OCI-LY7 (cell line): Measurements from ENCODE around the gene AGMO. TPM values are rescaled to one million over a fixed set of nuclear protein-coding genes. Genes with fewer than 3 reads are reported as not detected.

Experiments used
- BruUV-seq: library from RNA; stranded (reverse); fragments of 400-500 nt; replicated peaks from 2 replicates; lab custom pipeline; 2021; lab: Mats Ljungman, UMichigan
- CTCF ChIA-PET: fragments of 300-600 bp; sonication (Branson Sonifier 250); formaldehyde crosslinking; loops from one replicate; lab custom pipeline; 2022; ENCODE audit warnings: antibody characterized with exemption; ENCODE audit not compliant: unreplicated experiment; lab: Charles Lee
- POLR2A ChIA-PET: fragments of 300-600 bp; sonication (Branson Sonifier 250); formaldehyde crosslinking; loops from one replicate; lab custom pipeline; 2022; ENCODE audit warnings: antibody characterized with exemption; lab: Charles Lee
- DNase-seq: peaks from one replicate; pipeline ENCODE4 v3.0.0-alpha.2; 2015; ENCODE audit warnings: low spot score
- H2AFZ ChIP-seq: fragments of 200-600 bp; sonication (generic), shearing (Covaris generic); 2 replicates; pipeline ENCODE4 v1.6.1; 2014; ENCODE audit warnings: mild to moderate bottlenecking, antibody characterized with exemption, low read length, moderate library complexity
- H3K27ac ChIP-seq: fragments of 200-600 bp; sonication (generic); 2 replicates; pipeline ENCODE4 v1.5.1; 2014; ENCODE audit warnings: mixed run types, low read depth, mild to moderate bottlenecking, moderate library complexity, low read length, inconsistent platforms; ENCODE audit not compliant: poor library complexity, severe bottlenecking
- H3K36me3 ChIP-seq: fragments of 200-600 bp; sonication (generic); 2 replicates; pipeline ENCODE4 v1.6.1; 2014; ENCODE audit warnings: mild to moderate bottlenecking, antibody characterized with exemption, low read length, moderate library complexity, mixed read lengths; ENCODE audit not compliant: insufficient read depth
- H3K4me1 ChIP-seq: fragments of 200-600 bp; sonication (generic); 2 replicates; pipeline ENCODE4 v1.5.1; 2014; ENCODE audit warnings: mild to moderate bottlenecking, low read length; ENCODE audit not compliant: insufficient read depth, poor library complexity, severe bottlenecking
- H3K4me2 ChIP-seq: fragments of 200-600 bp; sonication (generic); 2 replicates; pipeline ENCODE4 v1.6.1; 2014; ENCODE audit warnings: mild to moderate bottlenecking, low read length
- H3K4me3 ChIP-seq: fragments of 200-600 bp; sonication (generic); 2 replicates; pipeline ENCODE4 v1.5.1; 2014; ENCODE audit warnings: mild to moderate bottlenecking, low read depth, low read length; ENCODE audit not compliant: poor library complexity, severe bottlenecking
- H3K79me2 ChIP-seq: fragments of 200-600 bp; sonication (generic); 2 replicates; pipeline ENCODE4 v1.6.1; 2016; ENCODE audit warnings: low read depth, mild to moderate bottlenecking, low read length, moderate library complexity, mixed read lengths; ENCODE audit not compliant: insufficient read depth
- H3K9me2 ChIP-seq: fragments of 200-600 bp; sonication (generic); 2 replicates; pipeline ENCODE4 v1.6.1; 2016; ENCODE audit warnings: mild to moderate bottlenecking, low read length, mixed read lengths; ENCODE audit not compliant: insufficient read depth
- H3K9me3 ChIP-seq: fragments of 200-600 bp; sonication (generic); 2 replicates; pipeline ENCODE4 v1.6.1; 2014; ENCODE audit warnings: mild to moderate bottlenecking, mixed run types, low read length, mixed read lengths
- H4K20me1 ChIP-seq: fragments of 200-600 bp; sonication (generic); 2 replicates; pipeline ENCODE4 v1.6.1; 2014; ENCODE audit warnings: mild to moderate bottlenecking, antibody characterized with exemption, low read length, moderate library complexity, mixed read lengths; ENCODE audit not compliant: insufficient read depth
- EZH2phosphoT487 ChIP-seq: fragments of 200-600 bp; sonication (generic); IDR thresholded peaks from 2 replicates; pipeline ENCODE4 v1.6.1; 2018; ENCODE audit warnings: low read depth, borderline replicate concordance, mild to moderate bottlenecking, mixed run types, antibody characterized with exemption, low read length, moderate library complexity, mixed read lengths
- intact Hi-C: fragments of 100-400 bp; cut with micrococcal nuclease; formaldehyde crosslinking; loops from one replicate; pipeline ENCODE4 v1.10.0; 2022; ENCODE audit not compliant: unreplicated experiment
- total RNA-seq, 2 experiments: library from RNA; depleted of rRNA in 1 of 2; stranded (reverse); fragments of >200 nt in 1 of 2; shearing (Covaris generic) in 1 of 2; gene quantifications; 2 replicates each; pipeline ENCODE4 v1.2.3, GENCODE V29; 2014 to 2022
- TF ChIP-seq, protein P1 (sequence below): fragments of 200-600 bp; sonication (generic); conservative IDR thresholded peaks from 2 replicates; pipeline ENCODE4 v1.5.1; 2014; ENCODE audit warnings: mild to moderate bottlenecking, antibody characterized with exemption, low read length, moderate library complexity, mixed read lengths

The AGMO gene
- total RNA-seq, 2 experiments from 2014 or later: not detected

DNA sequence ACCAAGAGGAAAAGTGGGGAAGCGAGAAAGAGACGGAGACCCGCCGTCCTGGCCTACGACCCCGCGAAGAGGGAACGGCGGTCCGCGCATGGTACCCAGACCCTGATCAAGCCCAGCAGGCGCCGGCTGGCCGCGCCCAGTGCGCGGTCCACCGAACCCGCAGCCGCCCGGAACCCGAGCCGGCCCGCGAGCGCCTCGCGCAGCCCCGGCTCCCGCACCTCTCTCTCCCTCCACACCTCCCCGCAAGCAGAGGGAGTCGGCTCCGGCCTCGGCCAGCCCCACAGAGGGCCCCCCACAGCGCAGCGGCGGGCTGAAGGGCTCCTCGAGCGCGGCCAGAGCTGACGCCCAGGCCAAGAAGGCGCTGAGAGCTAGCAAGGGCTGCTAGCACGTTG is 164.7 kb downstream of the AGMO start:
- no peaks in the 10 kb centered on the region for H3K4me1 ChIP-seq
- H3K9me3 ChIP-seq: no peaks in the 10 kb centered on the region
- H3K4me2 ChIP-seq: no peak overlapping the region
- no TSS peak for BruUV-seq
- DNase-seq: no peak
- intact Hi-C loops: no loop called here
- no peaks in the 10 kb centered on the region for H4K20me1 ChIP-seq
- TF ChIP-seq, protein P1, sequence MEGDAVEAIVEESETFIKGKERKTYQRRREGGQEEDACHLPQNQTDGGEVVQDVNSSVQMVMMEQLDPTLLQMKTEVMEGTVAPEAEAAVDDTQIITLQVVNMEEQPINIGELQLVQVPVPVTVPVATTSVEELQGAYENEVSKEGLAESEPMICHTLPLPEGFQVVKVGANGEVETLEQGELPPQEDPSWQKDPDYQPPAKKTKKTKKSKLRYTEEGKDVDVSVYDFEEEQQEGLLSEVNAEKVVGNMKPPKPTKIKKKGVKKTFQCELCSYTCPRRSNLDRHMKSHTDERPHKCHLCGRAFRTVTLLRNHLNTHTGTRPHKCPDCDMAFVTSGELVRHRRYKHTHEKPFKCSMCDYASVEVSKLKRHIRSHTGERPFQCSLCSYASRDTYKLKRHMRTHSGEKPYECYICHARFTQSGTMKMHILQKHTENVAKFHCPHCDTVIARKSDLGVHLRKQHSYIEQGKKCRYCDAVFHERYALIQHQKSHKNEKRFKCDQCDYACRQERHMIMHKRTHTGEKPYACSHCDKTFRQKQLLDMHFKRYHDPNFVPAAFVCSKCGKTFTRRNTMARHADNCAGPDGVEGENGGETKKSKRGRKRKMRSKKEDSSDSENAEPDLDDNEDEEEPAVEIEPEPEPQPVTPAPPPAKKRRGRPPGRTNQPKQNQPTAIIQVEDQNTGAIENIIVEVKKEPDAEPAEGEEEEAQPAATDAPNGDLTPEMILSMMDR: no peak
- no peak for TF ChIP-seq EZH2phosphoT487
- no peaks in the 10 kb centered on the region for H3K79me2 ChIP-seq
- CTCF ChIA-PET: no interaction called here
- no peak overlapping the region for H3K4me3 ChIP-seq
- H3K36me3 ChIP-seq: no peaks in the 10 kb centered on the region
- POLR2A ChIA-PET: interaction anchor here (0.7 to 1.5 kb wide), 2 partner anchors 17 to 805 kb away, joined by 3 to 4 read pairs; no protein-coding TSS in a partner anchor
- H3K27ac ChIP-seq: no peak overlapping the region
- H2AFZ ChIP-seq: no peak overlapping the region
- H3K9me2 ChIP-seq: no peaks in the 10 kb centered on the region

DNA sequence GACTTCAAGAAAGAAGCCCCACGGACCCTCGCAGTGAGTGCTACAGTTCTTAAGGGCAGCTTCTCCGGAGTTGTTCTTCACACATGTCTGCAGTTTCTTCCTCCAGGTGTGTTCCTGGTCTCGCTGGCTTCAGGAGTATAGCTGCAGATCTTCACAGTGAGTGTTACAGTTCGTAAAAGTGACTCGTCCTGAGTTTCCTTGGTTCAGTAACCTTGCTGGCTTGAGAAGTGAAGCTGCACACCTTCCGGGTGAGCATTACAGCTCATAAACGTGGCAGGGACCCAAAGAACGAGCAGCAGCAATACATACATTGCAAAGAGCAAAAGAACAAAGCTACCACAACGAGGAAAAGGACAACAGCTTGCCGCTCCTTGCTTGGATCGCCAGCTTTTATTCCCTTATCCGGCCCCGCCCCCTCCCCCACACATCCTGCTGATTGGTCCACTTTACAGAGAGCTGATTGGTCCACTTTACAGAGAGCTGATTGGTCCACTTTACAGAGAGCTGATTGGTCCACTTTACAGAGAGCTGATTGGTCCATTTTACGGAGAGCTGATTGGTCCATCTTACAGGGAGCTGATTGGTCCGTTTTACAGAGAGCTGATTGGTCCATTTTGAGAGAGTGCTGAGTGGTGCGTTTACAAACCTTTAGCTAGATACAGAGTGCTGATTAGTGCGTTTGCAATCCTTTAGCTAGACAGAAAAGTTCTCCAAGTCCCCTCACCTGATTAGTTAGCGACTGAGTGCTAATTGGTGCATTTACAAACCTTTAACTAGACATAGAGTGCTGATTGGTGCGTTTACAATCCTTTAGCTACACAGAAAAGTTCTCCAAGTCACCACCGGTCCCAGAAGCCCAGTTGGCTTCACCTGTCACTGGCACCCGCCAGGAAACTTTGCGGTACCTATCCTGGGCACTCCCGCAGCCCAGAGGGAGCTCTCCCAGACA is 165.3 kb downstream of the AGMO start:
- intact Hi-C loops: no loop called here
- no peak overlapping the region for H2AFZ ChIP-seq
- POLR2A ChIA-PET: interaction anchor here (0.7 to 1.5 kb wide), 2 partner anchors 17 to 806 kb away, joined by 3 to 4 read pairs; no protein-coding TSS in a partner anchor
- H4K20me1 ChIP-seq: no peaks in the 10 kb centered on the region
- no peak overlapping the region for H3K4me3 ChIP-seq
- TF ChIP-seq EZH2phosphoT487: no peak
- TF ChIP-seq, protein P1: no peak
- H3K4me2 ChIP-seq: no peak overlapping the region
- no peak for DNase-seq
- no peak overlapping the region for H3K27ac ChIP-seq
- no TSS peak for BruUV-seq
- no peaks in the 10 kb centered on the region for H3K9me3 ChIP-seq
- H3K79me2 ChIP-seq: no peaks in the 10 kb centered on the region
- CTCF ChIA-PET: interaction anchor here (0.7 kb wide), 1 partner anchor 465 kb away, joined by 3 read pairs; no protein-coding TSS in a partner anchor
- H3K9me2 ChIP-seq: no peaks in the 10 kb centered on the region
- H3K36me3 ChIP-seq: no peaks in the 10 kb centered on the region
- no peaks in the 10 kb centered on the region for H3K4me1 ChIP-seq

- no TSS peak for BruUV-seq
- CTCF ChIA-PET: no interaction called here
- H3K79me2 ChIP-seq: no peaks in the 10 kb centered on the region
These were observed 172.7 kb downstream of the AGMO start for GRCh38 chr7:15389073-15389472.

More at GRCh38 chr7:15389073-15389472, 172.7 kb downstream of the AGMO start:
- TF ChIP-seq EZH2phosphoT487: no peak
- Histone ChIP-seq H3K36me3 (no peaks in the 10 kb centered on the region), H2AFZ (no peak overlapping the region), H3K9me3 (no peaks in the 10 kb centered on the region), H4K20me1 (no peaks in the 10 kb centered on the region), H3K4me1 (no peaks in the 10 kb centered on the region), H3K4me3 (no peak overlapping the region), H3K9me2 (no peaks in the 10 kb centered on the region), H3K4me2 (no peak overlapping the region), H3K27ac (no peak overlapping the region)
- POLR2A ChIA-PET: no interaction called here
- intact Hi-C loops: no loop called here
- DNase-seq: no peak
